ENCODE results near the gene GCC2.
"Not testable (repeated sequence)": the region's sequence is repeated elsewhere in the genome, so short reads cannot be mapped to it uniquely, and the experiment has no call there.

The GCC2 gene

DNA sequence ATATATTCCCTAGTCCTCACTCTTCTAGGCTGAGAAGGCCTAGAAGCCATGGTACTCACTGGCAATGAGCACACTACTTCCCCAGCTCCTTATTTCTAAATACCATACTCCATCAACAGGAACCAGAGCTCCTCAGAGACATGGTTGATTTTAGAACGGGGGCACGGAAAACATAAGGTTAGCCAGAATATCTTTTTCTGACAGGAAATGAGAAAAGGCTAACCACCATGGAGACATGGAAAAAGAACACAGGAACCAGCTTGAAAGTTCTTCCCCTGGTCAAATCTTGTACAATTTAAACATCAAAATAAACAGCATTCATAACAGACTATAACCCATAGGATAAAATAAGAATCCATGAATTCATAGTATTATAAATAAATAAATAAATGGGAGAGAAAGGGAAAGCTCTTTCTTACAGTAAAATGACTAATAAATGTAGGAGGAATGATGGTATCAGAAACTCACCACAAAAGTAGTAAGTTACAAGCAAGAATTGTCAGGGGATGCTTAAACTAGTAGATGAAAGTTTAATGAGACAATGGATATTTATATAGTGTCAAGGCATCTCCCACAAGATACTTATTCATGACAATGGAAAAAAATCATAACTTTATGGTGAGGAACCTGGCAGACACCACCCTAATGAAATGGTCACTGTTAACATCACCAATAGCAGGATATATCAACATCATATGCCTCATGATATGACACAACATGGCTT is 20.6 kb upstream of the GCC2 start:
- no peak overlapping the region for H2AK5ac ChIP-seq (ENCODE audit: low read length)
- H3K4me1 ChIP-seq (ENCODE audit: control insufficient read depth, low read depth, low read length): no peaks in the 10 kb centered on the region
- DNase-seq: no peak
- no peak overlapping the region for H2BK15ac ChIP-seq (replicated peaks; ENCODE audit: low read depth)
- H3K4ac ChIP-seq (ENCODE audit: low read depth, low read length): no peak overlapping the region
- H3K36me3 ChIP-seq (ENCODE audit: control insufficient read depth, insufficient read depth, low read length): no peaks in the 10 kb centered on the region
- H3K79me2 ChIP-seq (ENCODE audit: control insufficient read depth, insufficient read depth, low read length): no peaks in the 10 kb centered on the region
- no peak overlapping the region for H3K4me2 ChIP-seq (ENCODE audit: low read length)
- no peaks in the 10 kb centered on the region for H3K27me3 ChIP-seq (ENCODE audit: insufficient read depth, low read length, poor library complexity)
- WGBS (ENCODE audit: extremely low coverage, insufficient coverage, low lambda C conversion rate): no CpG with 5 or more reads among the region's 2 CpGs
- H3K18ac ChIP-seq (ENCODE audit: low read length): no peak overlapping the region
- no peak overlapping the region for H2BK120ac ChIP-seq (ENCODE audit: low read depth, low read length)
- H3K23ac ChIP-seq (ENCODE audit: low read length): no peak overlapping the region
- no peak overlapping the region for H2BK5ac ChIP-seq (ENCODE audit: low read length)
- no peak overlapping the region for H3K9ac ChIP-seq (ENCODE audit: low read length)
- H3K4me3 ChIP-seq (ENCODE audit: low read length): no peak overlapping the region
- no peak overlapping the region for H3K56ac ChIP-seq (ENCODE audit: low read length)
- no peak overlapping the region for H3K27ac ChIP-seq (ENCODE audit: low read depth, low read length)
- H4K5ac ChIP-seq (ENCODE audit: low read length): no peak overlapping the region
- H3K79me1 ChIP-seq (ENCODE audit: low read length): no peaks in the 10 kb centered on the region
- no peak overlapping the region for H4K8ac ChIP-seq (ENCODE audit: low read depth, low read length)

DNA sequence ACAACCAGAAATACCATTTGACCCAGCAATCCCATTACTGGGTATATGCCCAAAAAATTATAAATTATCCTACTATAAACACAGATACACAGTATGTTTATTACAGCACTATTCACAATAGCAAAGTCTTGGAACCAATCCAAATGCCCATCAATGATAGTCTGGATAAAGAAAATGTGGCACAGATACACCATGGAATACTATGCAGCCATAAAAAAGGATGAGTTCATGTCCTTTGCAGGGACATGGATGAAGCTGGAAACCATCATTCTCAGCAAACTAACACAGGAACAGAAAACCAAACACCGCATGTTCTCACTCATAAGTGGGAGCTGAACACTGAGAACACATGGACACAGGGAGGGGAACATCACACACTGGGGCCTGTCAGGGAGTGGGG is 13.4 kb upstream of the GCC2 start:
- not testable (repeated sequence) for H3K4ac ChIP-seq (ENCODE audit: low read depth, low read length); H2AK5ac ChIP-seq (ENCODE audit: low read length); H3K4me1 ChIP-seq (ENCODE audit: control insufficient read depth, low read depth, low read length); H4K8ac ChIP-seq (ENCODE audit: low read depth, low read length); H3K79me2 ChIP-seq (ENCODE audit: control insufficient read depth, insufficient read depth, low read length); H2BK15ac ChIP-seq (replicated peaks; ENCODE audit: low read depth); H3K23ac ChIP-seq (ENCODE audit: low read length); H3K4me2 ChIP-seq (ENCODE audit: low read length); H2BK5ac ChIP-seq (ENCODE audit: low read length); H3K4me3 ChIP-seq (ENCODE audit: low read length); H3K56ac ChIP-seq (ENCODE audit: low read length); H3K79me1 ChIP-seq (ENCODE audit: low read length); H2BK120ac ChIP-seq (ENCODE audit: low read depth, low read length); H3K9ac ChIP-seq (ENCODE audit: low read length); H3K18ac ChIP-seq (ENCODE audit: low read length); H3K27ac ChIP-seq (ENCODE audit: low read depth, low read length); H4K5ac ChIP-seq (ENCODE audit: low read length); H3K36me3 ChIP-seq (ENCODE audit: control insufficient read depth, insufficient read depth, low read length); DNase-seq; H3K27me3 ChIP-seq (ENCODE audit: insufficient read depth, low read length, poor library complexity)
- WGBS (ENCODE audit: extremely low coverage, insufficient coverage, low lambda C conversion rate): no CpG with 5 or more reads among the region's 1 CpG

DNA sequence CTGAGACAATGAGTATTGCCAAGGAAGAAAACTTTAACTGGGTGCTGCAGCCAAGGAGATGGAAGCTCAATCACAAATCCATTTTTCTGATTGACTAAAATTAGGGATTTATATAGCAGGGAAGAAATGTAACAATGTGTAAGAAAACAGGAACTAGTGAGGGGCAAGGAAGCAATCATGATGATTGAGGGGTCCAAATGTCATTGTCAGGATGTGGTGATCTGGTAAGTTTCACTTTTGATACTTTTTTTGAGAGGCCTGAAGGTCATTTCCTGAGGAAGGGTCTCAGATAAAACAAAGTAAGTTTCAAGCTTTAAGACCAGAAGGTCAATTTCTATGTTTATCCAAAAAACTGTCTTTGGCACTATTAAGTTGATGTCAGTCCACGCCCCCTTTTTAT is 12.0 kb upstream of the GCC2 start:
- H2BK5ac ChIP-seq (ENCODE audit: low read length): no peak overlapping the region
- no peak overlapping the region for H3K4me2 ChIP-seq (ENCODE audit: low read length)
- no peak overlapping the region for H3K56ac ChIP-seq (ENCODE audit: low read length)
- no peak overlapping the region for H3K4ac ChIP-seq (ENCODE audit: low read depth, low read length)
- H3K18ac ChIP-seq (ENCODE audit: low read length): no peak overlapping the region
- H3K36me3 ChIP-seq (ENCODE audit: control insufficient read depth, insufficient read depth, low read length): no peaks in the 10 kb centered on the region
- H3K79me1 ChIP-seq (ENCODE audit: low read length): no peaks in the 10 kb centered on the region
- no peak overlapping the region for H4K5ac ChIP-seq (ENCODE audit: low read length)
- no peak overlapping the region for H3K23ac ChIP-seq (ENCODE audit: low read length)
- WGBS (ENCODE audit: extremely low coverage, insufficient coverage, low lambda C conversion rate): no CpG with 5 or more reads among the region's 1 CpG
- H2BK120ac ChIP-seq (ENCODE audit: low read depth, low read length): no peak overlapping the region
- H3K4me3 ChIP-seq (ENCODE audit: low read length): no peak overlapping the region
- no peak overlapping the region for H2BK15ac ChIP-seq (replicated peaks; ENCODE audit: low read depth)
- no peak overlapping the region for H3K9ac ChIP-seq (ENCODE audit: low read length)
- H4K8ac ChIP-seq (ENCODE audit: low read depth, low read length): no peak overlapping the region
- no peak overlapping the region for H2AK5ac ChIP-seq (ENCODE audit: low read length)
- H3K79me2 ChIP-seq (ENCODE audit: control insufficient read depth, insufficient read depth, low read length): no peaks in the 10 kb centered on the region
- H3K27me3 ChIP-seq (ENCODE audit: insufficient read depth, low read length, poor library complexity): no peaks in the 10 kb centered on the region
- no peak for DNase-seq
- no peak overlapping the region for H3K27ac ChIP-seq (ENCODE audit: low read depth, low read length)
- no peaks in the 10 kb centered on the region for H3K4me1 ChIP-seq (ENCODE audit: control insufficient read depth, low read depth, low read length)

DNA sequence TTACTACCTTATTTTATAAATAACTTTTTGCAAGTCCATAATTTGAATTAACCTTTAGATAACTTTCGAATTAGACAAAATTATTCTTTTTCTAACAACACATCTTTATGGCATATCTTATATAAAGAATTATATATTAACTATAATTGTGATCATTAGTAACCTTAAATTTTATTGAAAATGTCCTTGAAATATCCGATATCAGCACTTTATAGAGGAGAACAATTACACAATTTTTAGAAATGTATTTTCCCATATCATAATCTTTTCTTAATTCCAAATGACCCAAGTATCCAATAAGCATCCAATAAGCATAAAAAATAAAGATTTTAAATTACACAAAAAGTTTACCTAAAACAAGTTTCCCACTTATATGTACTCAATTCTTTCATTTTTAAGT is 7.3 kb upstream of the GCC2 start:
- no peaks in the 10 kb centered on the region for H3K79me1 ChIP-seq (ENCODE audit: low read length)
- no peak overlapping the region for H3K4me2 ChIP-seq (ENCODE audit: low read length)
- no peaks in the 10 kb centered on the region for H3K27me3 ChIP-seq (ENCODE audit: insufficient read depth, low read length, poor library complexity)
- no peak overlapping the region for H2AK5ac ChIP-seq (ENCODE audit: low read length)
- H3K18ac ChIP-seq (ENCODE audit: low read length): no peak overlapping the region
- H3K4me1 ChIP-seq (ENCODE audit: control insufficient read depth, low read depth, low read length): no peaks in the 10 kb centered on the region
- no peak overlapping the region for H3K4me3 ChIP-seq (ENCODE audit: low read length)
- no peak overlapping the region for H2BK120ac ChIP-seq (ENCODE audit: low read depth, low read length)
- no peak overlapping the region for H3K4ac ChIP-seq (ENCODE audit: low read depth, low read length)
- no peak overlapping the region for H2BK15ac ChIP-seq (replicated peaks; ENCODE audit: low read depth)
- no peaks in the 10 kb centered on the region for H3K79me2 ChIP-seq (ENCODE audit: control insufficient read depth, insufficient read depth, low read length)
- H4K5ac ChIP-seq (ENCODE audit: low read length): no peak overlapping the region
- H3K23ac ChIP-seq (ENCODE audit: low read length): no peak overlapping the region
- no peak overlapping the region for H3K9ac ChIP-seq (ENCODE audit: low read length)
- H4K8ac ChIP-seq (ENCODE audit: low read depth, low read length): no peak overlapping the region
- 100% methylated on average over 1 of the region's 2 CpGs for WGBS (ENCODE audit: extremely low coverage, insufficient coverage, low lambda C conversion rate)
- no peaks in the 10 kb centered on the region for H3K36me3 ChIP-seq (ENCODE audit: control insufficient read depth, insufficient read depth, low read length)
- DNase-seq: no peak
- no peak overlapping the region for H3K27ac ChIP-seq (ENCODE audit: low read depth, low read length)
- H2BK5ac ChIP-seq (ENCODE audit: low read length): no peak overlapping the region
- H3K56ac ChIP-seq (ENCODE audit: low read length): no peak overlapping the region

DNA sequence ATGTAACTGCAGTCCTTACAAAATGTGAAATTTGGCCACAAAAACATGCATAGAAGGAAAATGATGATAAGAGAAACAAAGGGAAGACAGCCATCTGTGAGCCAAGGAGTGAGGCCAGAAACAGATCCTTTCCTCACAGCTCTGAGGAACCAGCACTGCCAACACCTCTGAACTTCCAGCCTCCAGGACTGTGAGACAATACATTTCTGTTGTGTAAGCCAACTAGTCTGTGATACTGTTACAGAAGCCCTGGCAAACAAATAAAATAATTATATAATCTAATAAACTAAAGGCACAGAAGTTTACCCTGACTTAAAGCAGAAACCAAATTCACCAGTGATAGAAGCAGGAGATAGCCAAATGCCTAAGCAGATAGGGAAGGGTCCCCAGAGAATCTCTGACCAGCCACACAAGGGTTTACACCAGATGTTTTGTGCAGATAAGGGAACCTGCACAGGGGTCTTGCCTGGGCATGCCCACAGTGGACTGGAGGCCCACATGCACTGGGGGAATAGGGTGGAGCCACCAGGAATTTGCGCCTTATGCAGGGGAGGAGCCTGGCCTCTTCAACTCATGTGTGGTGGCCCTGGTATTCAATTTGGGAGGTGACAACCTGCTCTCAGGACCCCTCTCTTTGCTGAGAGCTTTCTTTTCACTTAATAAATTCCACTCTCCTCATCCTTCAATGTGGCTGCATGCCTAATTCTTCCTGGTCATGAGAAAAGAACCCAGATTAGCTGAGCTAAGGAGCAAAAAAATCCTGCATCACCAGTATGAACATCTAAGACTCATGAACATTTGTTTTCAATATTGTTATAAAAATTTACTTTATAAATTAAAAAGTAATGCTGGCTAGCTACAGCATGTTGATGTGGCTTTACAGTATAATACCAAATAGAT is 3.8 kb upstream of the GCC2 start:
- Histone ChIP-seq H3K79me2 (ENCODE audit: control insufficient read depth, insufficient read depth, low read length) (peaks cover 6% of the 10 kb centered on the region), H4K8ac (ENCODE audit: low read depth, low read length) (no peak overlapping the region), H4K5ac (ENCODE audit: low read length) (no peak overlapping the region), H3K4me3 (ENCODE audit: low read length) (no peak overlapping the region), H3K9ac (ENCODE audit: low read length) (no peak overlapping the region), H3K79me1 (ENCODE audit: low read length) (peaks cover 4% of the 10 kb centered on the region), H3K18ac (ENCODE audit: low read length) (no peak overlapping the region), H3K4me1 (ENCODE audit: control insufficient read depth, low read depth, low read length) (peaks cover 3% of the 10 kb centered on the region), H2BK120ac (ENCODE audit: low read depth, low read length) (no peak overlapping the region), H2BK5ac (ENCODE audit: low read length) (no peak overlapping the region), H3K27me3 (ENCODE audit: insufficient read depth, low read length, poor library complexity) (no peaks in the 10 kb centered on the region), H2AK5ac (ENCODE audit: low read length) (no peak overlapping the region), H2BK15ac (replicated peaks; ENCODE audit: low read depth) (no peak overlapping the region), H3K4me2 (ENCODE audit: low read length) (no peak overlapping the region), H3K56ac (ENCODE audit: low read length) (no peak overlapping the region), H3K23ac (ENCODE audit: low read length) (no peak overlapping the region), H3K27ac (ENCODE audit: low read depth, low read length) (no peak overlapping the region), H3K4ac (ENCODE audit: low read depth, low read length) (peak overlapping the region; percentile 57), H3K36me3 (ENCODE audit: control insufficient read depth, insufficient read depth, low read length) (no peaks in the 10 kb centered on the region)
- no CpG with 5 or more reads among the region's 1 CpG for WGBS (ENCODE audit: extremely low coverage, insufficient coverage, low lambda C conversion rate)
- DNase-seq: peak; percentile 25

Measured in mesendoderm (in vitro differentiated cells).